ENCODE data around the gene TMEM144.

TMEM144 gene

DNA sequence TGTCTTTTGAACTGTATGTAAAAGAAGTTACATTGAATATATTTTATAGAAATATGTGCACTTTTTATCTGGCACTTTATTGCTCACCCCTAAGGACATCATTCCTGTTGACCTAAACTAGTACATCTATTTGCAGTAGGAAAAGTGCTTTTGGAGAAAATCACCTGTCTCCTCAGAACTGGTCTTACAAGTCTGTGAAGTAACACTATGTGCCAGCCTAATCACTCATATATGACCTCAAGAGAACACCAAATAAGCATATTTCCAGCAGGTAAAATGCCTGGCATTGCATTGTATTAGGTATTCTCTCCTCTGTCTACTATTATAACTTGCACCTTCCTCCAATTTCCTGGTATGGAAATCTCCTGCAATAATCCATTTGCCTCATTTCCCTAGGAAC, 33.5 kb upstream of the TMEM144 start:
- TF ChIP-seq, protein P1, sequence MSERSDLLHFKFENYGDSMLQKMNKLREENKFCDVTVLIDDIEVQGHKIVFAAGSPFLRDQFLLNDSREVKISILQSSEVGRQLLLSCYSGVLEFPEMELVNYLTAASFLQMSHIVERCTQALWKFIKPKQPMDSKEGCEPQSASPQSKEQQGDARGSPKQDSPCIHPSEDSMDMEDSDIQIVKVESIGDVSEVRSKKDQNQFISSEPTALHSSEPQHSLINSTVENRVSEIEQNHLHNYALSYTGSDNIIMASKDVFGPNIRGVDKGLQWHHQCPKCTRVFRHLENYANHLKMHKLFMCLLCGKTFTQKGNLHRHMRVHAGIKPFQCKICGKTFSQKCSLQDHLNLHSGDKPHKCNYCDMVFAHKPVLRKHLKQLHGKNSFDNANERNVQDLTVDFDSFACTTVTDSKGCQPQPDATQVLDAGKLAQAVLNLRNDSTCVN (tag by site-specific recombination; optimal IDR thresholded peaks at IDR 0.05), result no peak
- TF ChIP-seq BCL11B (tag by site-specific recombination; IDR thresholded peaks at IDR 0.05; ENCODE audit: low read depth) (no peak), OVOL3 (tag by site-specific recombination; IDR thresholded peaks at IDR 0.05) (no peak), ZNF350 (tag by site-specific recombination; IDR thresholded peaks at IDR 0.05) (no peak)
- no peaks in the 10 kb centered on the region for H3K4me1 ChIP-seq (ENCODE audit: control insufficient read depth, insufficient read depth, low read length)
- ChIA-PET CTCF (no interaction called here), POLR2A (no interaction called here)
- no peak overlapping the region for H3K4me3 ChIP-seq (ENCODE audit: low read depth, low read length)
- H3K36me3 ChIP-seq (ENCODE audit: control insufficient read depth in 2 of 2, insufficient read depth in 1 of 2, low read length in 2 of 2), result no peaks in the 10 kb centered on the region
- no peak overlapping the region for H3K27ac ChIP-seq (ENCODE audit: extremely low read depth, low read depth, low read length)
- no peaks in the 10 kb centered on the region for H3K9me3 ChIP-seq (ENCODE audit: control insufficient read depth, insufficient read depth, low read depth, low read length)

DNA sequence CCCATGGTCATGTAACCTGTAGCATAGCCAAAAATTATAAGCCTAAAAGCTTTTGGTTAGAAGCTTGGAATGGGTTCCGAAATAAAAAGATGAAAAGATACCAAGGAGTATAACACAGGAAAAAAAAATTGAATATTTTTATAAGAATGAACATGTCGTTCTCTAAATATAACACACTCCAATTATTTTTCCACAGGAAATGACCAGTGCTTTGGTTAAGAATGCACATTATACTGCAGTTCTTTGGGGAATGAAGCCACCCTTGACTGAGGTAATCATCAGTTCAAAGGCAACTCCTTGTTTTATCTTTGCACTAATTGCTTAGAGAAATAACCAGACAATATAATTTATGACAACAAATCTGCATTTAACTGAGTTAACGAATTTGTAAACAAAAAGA, 30.8 kb upstream of the TMEM144 start:
- CTCF ChIA-PET, result interaction anchor here (0.7 to 1.7 kb wide), 2 partner anchors 9 to 13 kb away, joined by 3 to 6 read pairs; no protein-coding TSS in a partner anchor
- POLR2A ChIA-PET, result no interaction called here
- H3K36me3 ChIP-seq (ENCODE audit: control insufficient read depth in 2 of 2, insufficient read depth in 1 of 2, low read length in 2 of 2), result no peaks in the 10 kb centered on the region
- no peak overlapping the region for H3K27ac ChIP-seq (ENCODE audit: extremely low read depth, low read depth, low read length)
- TF ChIP-seq ZNF623 (tag by site-specific recombination; IDR thresholded peaks at IDR 0.05) (no peak), ZNF214 (tag by site-specific recombination; IDR thresholded peaks at IDR 0.05; ENCODE audit: borderline replicate concordance) (no peak), ZSCAN30 (tag by site-specific recombination; IDR thresholded peaks at IDR 0.05) (no peak)
- TF ChIP-seq, protein P2, sequence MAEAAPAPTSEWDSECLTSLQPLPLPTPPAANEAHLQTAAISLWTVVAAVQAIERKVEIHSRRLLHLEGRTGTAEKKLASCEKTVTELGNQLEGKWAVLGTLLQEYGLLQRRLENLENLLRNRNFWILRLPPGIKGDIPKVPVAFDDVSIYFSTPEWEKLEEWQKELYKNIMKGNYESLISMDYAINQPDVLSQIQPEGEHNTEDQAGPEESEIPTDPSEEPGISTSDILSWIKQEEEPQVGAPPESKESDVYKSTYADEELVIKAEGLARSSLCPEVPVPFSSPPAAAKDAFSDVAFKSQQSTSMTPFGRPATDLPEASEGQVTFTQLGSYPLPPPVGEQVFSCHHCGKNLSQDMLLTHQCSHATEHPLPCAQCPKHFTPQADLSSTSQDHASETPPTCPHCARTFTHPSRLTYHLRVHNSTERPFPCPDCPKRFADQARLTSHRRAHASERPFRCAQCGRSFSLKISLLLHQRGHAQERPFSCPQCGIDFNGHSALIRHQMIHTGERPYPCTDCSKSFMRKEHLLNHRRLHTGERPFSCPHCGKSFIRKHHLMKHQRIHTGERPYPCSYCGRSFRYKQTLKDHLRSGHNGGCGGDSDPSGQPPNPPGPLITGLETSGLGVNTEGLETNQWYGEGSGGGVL (tag by site-specific recombination; IDR thresholded peaks at IDR 0.05), result no peak
- H3K4me1 ChIP-seq (ENCODE audit: control insufficient read depth, insufficient read depth, low read length), result no peaks in the 10 kb centered on the region
- no peak overlapping the region for H3K4me3 ChIP-seq (ENCODE audit: low read depth, low read length)
- no peaks in the 10 kb centered on the region for H3K9me3 ChIP-seq (ENCODE audit: control insufficient read depth, insufficient read depth, low read depth, low read length)

DNA sequence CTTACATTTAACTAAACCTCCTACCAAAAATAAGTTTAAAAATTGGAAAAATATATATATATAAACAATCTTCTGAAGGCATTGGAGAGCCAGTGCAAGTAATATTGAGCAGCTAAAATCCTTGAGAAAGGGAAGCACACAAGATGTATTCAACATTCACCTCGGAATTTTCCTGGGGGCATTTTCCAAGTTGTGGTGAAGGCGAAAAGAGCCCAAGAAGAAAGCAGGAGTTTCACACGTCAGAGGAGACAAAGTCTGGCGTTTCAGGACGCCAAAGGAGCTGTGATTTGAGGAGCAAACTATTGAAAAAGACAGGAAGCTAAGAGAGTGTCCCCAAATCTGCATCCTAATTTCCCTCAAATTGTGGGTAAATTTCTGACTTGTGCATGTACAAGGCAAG, 28.4 kb upstream of the TMEM144 start:
- CTCF ChIA-PET, result interaction anchor here (0.6 to 1.5 kb wide), 3 partner anchors 9 to 11 kb away, joined by 3 read pairs; no protein-coding TSS in a partner anchor
- Histone ChIP-seq H3K9me3 (ENCODE audit: control insufficient read depth, insufficient read depth, low read depth, low read length) (no peaks in the 10 kb centered on the region), H3K4me1 (ENCODE audit: control insufficient read depth, insufficient read depth, low read length) (no peaks in the 10 kb centered on the region), H3K27ac (ENCODE audit: extremely low read depth, low read depth, low read length) (no peak overlapping the region), H3K4me3 (ENCODE audit: low read depth, low read length) (no peak overlapping the region), H3K36me3 (ENCODE audit: control insufficient read depth in 2 of 2, insufficient read depth in 1 of 2, low read length in 2 of 2) (no peaks in the 10 kb centered on the region)
- TF ChIP-seq ZNF777 (tag by site-specific recombination; IDR thresholded peaks at IDR 0.05; ENCODE audit: borderline replicate concordance) (no peak), MYNN (tag by site-specific recombination; IDR thresholded peaks at IDR 0.05; ENCODE audit: borderline replicate concordance) (no peak), ZNF341 (tag by site-specific recombination; IDR thresholded peaks at IDR 0.05; ENCODE audit: low read depth) (no peak), ZNF571 (tag by site-specific recombination; IDR thresholded peaks at IDR 0.05) (no peak), GLI2 (tag by site-specific recombination; IDR thresholded peaks at IDR 0.05; ENCODE audit: borderline replicate concordance, low read depth) (no peak), ZNF174 (tag by site-specific recombination; IDR thresholded peaks at IDR 0.05) (no peak), ZNF624 (tag by site-specific recombination; IDR thresholded peaks at IDR 0.05) (no peak), MEIS1 (CRISPR knock-in tag; IDR thresholded peaks at IDR 0.05; ENCODE audit: borderline replicate concordance) (no peak)
- TF ChIP-seq, protein P3, sequence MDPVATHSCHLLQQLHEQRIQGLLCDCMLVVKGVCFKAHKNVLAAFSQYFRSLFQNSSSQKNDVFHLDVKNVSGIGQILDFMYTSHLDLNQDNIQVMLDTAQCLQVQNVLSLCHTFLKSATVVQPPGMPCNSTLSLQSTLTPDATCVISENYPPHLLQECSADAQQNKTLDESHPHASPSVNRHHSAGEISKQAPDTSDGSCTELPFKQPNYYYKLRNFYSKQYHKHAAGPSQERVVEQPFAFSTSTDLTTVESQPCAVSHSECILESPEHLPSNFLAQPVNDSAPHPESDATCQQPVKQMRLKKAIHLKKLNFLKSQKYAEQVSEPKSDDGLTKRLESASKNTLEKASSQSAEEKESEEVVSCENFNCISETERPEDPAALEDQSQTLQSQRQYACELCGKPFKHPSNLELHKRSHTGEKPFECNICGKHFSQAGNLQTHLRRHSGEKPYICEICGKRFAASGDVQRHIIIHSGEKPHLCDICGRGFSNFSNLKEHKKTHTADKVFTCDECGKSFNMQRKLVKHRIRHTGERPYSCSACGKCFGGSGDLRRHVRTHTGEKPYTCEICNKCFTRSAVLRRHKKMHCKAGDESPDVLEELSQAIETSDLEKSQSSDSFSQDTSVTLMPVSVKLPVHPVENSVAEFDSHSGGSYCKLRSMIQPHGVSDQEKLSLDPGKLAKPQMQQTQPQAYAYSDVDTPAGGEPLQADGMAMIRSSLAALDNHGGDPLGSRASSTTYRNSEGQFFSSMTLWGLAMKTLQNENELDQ (tag by site-specific recombination; IDR thresholded peaks at IDR 0.05; ENCODE audit: low read depth), result no peak
- POLR2A ChIA-PET, result no interaction called here
